GM12873 (cell line): ENCODE results near the gene TXN2.

Experiments used
- TF ChIP-seq, protein P1 (sequence below): IDR thresholded peaks from 2 replicates; pipeline ENCODE4 v1.5.1; 2012; ENCODE audit warnings: low read depth, mild to moderate bottlenecking, moderate library complexity, low read length, control low read depth; ENCODE audit not compliant: insufficient read depth; ENCODE audit errors: missing control alignments

The TXN2 gene

DNA sequence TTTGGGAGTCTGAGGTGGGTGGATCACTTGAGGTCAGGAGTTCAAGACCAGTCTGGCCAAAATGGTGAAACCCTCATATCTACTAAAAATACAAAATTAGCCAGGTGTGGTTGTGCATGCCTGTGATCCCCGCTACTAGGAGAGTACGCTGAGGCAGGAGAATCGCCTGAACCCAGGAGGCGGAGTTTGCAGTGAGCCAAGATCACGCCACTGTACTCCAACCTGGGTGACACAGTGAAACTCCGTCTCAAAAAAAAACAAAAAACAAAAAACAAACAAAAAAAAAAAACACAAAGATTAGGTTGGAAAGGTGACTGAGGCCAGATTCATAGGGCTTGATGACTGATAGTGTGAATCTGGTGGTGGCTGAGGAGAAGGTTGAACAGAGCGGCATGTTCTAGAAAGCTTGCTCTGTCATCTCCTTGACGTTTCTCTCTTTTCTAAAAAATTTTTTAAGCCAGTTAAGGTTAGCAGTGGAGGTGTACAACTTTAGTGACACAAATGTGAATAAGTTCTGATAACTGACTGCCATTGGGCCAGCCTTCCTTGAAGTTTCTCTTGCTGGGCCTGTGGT lies 40.9 kb downstream of the TXN2 start:
- TF ChIP-seq, protein P1, sequence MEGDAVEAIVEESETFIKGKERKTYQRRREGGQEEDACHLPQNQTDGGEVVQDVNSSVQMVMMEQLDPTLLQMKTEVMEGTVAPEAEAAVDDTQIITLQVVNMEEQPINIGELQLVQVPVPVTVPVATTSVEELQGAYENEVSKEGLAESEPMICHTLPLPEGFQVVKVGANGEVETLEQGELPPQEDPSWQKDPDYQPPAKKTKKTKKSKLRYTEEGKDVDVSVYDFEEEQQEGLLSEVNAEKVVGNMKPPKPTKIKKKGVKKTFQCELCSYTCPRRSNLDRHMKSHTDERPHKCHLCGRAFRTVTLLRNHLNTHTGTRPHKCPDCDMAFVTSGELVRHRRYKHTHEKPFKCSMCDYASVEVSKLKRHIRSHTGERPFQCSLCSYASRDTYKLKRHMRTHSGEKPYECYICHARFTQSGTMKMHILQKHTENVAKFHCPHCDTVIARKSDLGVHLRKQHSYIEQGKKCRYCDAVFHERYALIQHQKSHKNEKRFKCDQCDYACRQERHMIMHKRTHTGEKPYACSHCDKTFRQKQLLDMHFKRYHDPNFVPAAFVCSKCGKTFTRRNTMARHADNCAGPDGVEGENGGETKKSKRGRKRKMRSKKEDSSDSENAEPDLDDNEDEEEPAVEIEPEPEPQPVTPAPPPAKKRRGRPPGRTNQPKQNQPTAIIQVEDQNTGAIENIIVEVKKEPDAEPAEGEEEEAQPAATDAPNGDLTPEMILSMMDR: no peak

DNA sequence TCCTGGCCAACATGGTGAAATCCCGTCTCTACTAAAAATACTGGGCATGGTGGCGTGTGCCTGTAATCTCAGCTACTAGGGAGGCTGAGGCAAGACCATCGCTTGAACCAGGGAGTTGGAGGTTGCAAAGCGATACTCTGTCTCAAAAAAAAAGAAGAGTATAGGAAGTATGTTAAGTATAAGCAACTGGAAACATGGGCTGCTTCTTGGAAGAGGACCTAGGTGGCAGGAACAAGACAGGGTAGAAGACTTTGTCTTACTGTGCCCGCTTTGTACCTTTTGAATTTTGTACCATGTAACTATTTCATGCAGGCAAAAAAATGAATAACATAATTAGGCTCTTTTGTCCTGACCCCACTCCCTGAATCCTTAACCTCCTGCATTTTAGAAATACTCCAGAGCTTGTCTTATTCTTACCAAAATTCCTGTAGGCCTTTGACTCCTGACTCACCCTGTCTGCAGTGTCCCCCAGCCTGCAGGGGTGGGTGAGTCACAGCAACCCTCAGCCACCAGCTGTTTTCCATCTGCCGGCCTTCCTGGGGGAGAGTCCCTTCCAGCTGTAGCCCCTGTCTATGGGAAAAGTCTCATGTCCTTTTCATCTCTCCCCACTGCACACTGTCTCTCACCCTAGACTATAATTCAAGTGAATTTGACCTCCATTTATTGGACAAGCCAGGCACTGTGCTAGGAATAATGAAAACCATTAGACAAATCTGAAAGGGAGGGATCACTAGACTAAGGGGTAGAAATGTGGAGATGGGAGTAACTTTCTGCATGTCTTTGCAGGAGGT lies 41.8 kb downstream of the TXN2 start:
- TF ChIP-seq, protein P1: no peak

DNA sequence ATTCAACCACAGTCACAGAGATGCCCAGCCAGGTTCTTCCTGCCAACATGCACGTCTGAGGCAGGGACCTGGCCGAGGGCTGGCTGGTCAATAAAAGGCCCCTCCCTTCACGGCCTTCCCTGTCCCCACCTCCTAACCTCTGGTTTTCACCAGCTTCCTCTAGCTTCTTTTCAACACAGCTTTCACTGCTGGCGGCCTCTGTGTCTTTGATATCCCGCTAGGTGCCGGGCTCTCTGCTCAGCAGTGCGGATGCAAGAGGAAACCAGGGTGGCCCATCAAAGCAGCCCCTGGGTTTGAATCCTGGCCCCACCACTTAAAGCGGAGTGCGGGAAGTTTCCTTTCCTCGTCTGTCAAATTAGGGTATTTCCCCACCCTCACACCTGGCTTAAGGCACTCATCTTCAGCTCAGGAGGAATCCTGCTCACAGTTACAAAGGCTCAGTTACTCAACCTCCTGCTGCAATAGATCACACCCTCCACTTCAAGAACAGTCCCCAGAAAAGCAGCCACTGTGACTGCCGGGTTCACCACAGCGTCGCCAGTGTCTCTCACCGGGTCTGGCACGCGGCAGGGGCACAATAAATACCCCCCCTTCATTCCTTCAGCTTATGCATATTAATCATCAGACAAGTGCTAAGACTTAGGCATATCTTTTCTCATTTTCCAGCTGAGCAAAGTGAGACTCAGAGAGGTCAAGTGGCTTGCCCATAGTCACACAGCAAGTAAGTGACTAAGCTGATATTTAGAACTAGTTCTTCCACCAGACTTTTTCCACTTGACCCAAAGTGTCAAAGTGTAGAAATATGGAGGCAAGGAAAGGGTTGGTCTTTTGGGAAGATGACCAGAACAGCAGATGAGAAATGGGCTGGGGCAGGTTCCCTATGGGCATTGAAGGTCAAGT lies 45.7 kb downstream of the TXN2 start:
- TF ChIP-seq, protein P1: no peak

DNA sequence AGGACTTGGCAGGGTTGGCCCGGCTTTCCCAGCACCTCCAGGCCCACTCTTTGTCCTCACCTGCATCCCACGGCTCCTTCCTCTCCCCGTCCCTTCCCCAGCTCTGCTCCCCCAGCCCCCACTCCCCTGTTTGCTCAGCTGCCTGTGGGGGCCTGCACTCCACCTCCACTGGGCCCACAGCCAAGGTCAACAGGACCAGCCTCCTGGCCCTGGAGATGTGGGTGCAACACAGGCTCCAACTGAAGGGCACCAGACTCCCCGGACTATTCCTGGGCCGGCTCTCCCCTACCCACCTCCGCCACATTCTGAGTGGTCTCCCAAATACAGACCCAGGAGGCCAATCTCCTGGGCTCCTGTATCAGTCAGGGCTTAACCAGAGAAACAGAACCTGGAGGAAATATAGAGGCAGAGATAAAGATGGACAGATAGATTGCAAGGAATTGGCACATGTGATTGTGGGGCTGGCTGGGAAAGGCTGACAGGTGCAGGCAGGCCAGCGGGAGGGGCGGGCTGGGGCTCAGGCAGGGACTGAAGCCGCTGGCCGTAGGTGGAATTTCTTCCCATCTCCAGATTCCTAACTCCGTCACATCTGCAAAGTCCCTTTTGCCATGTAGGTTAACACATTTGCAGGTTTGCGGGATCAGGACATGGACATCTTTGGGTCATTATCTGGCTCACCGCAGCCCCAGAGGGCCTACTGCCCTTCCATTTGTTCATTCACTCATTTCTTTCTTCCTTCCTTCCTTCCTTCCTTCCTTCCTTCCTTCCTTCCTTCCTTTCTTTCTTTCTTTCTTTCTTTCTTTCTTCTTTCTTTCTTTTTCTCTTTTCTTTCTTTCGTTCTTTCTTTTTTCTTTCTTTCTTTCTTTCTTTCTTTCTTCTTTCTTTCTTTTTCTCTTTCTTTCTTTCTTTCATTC lies 47.9 kb downstream of the TXN2 start:
- TF ChIP-seq, protein P1: no peak

DNA sequence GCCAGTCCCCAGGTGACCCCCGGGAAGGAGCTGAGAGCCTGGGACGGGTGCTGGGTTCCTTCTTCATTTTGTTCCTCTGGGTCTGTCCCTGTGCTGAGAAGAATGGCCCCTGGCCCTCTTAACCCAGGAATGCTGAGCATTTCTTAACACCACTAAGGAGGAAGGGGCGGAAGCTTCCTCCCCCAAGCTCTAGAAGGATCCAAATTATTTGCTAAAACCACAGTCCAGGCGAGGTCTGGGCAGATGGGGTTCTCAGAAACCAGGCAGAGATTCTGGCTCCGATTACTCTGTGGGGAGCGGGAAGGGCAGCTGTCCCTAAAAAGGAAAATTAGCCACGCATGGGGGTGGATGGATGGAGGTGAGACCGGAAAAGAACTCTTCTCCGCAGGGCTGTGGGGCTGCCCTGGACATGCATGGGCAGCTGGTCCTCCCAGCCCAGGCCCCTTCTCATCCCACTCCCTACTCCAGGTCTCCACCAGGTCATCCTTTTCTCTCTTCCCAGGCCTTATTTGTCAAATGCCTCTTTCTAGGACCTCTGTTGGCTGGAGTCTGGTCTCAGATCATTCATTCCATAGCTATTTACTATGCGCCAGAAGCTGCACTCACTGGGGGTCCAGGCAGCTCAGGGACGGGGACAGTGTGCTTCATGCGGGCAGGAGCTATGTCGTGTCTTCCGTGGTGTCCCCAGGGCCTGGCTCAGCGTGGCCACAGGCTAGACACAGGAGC lies 48.7 kb downstream of the TXN2 start:
- TF ChIP-seq, protein P1: no peak

DNA sequence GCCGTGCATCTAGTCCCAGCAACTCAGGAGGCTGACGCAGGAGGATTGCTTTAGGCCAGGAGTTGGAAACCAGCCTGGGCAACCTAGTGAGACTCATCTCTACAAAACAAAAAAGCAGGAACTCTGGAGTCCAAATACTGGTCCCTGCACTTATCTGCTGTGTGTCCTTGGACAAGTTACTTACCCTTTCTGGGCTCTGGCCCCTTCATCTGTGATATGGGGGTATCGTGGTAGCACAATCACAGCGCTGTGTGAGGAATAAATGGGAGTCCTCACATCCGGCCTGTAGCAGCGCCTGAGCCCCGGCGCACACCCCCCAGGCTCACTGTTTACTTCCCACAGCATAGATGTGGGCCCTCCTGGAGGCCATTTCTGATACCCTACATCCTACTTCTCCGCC lies 49.5 kb downstream of the TXN2 start:
- TF ChIP-seq, protein P1: no peak
